ENCODE data around the gene EFCAB5.
"Not testable (repeated sequence)": the region's sequence is repeated elsewhere in the genome, so short reads cannot be mapped to it uniquely, and the experiment has no call there.

Gene EFCAB5

GRCh38 chr17:30005709-30006320 lies 64.4 kb downstream of the EFCAB5 start:
- DNase-seq (ENCODE audit: low spot score): no peak

- not testable (repeated sequence) for DNase-seq (ENCODE audit: low spot score)
Observed at GRCh38 chr17:30011934-30012333, 70.5 kb downstream of the EFCAB5 start.

- DNase-seq (ENCODE audit: low spot score): peak; percentile 45
Observed at GRCh38 chr17:30021708-30022317, 80.4 kb downstream of the EFCAB5 start.

GRCh38 chr17:30025325-30025724 lies 83.9 kb downstream of the EFCAB5 start:
- DNase-seq (ENCODE audit: low spot score): not testable (repeated sequence)

GRCh38 chr17:30027676-30028075 lies 86.2 kb downstream of the EFCAB5 start:
- DNase-seq (ENCODE audit: low spot score): no peak

GRCh38 chr17:30031214-30031869 lies 89.9 kb downstream of the EFCAB5 start:
- no peak for DNase-seq (ENCODE audit: low spot score)

- DNase-seq (ENCODE audit: low spot score): no peak
Observed at GRCh38 chr17:30035369-30035768, 93.9 kb downstream of the EFCAB5 start.

GRCh38 chr17:30040719-30041518 lies 99.5 kb downstream of the EFCAB5 start:
- peak; percentile 12 for DNase-seq (ENCODE audit: low spot score)

- no peak for DNase-seq (ENCODE audit: low spot score)
Observed at GRCh38 chr17:30041551-30041950, 100.1 kb downstream of the EFCAB5 start.

- no peak for DNase-seq (ENCODE audit: low spot score)
Observed at GRCh38 chr17:30062372-30062771, 120.9 kb downstream of the EFCAB5 start.

- DNase-seq (ENCODE audit: low spot score): no peak
Observed at GRCh38 chr17:30064738-30065137, 123.3 kb downstream of the EFCAB5 start.

- DNase-seq (ENCODE audit: low spot score): no peak
Observed at GRCh38 chr17:30068465-30068864, 127.0 kb downstream of the EFCAB5 start.

- no peak for DNase-seq (ENCODE audit: low spot score)
Observed at GRCh38 chr17:30074254-30074653, 132.8 kb downstream of the EFCAB5 start.

GRCh38 chr17:30074730-30075129 lies 133.3 kb downstream of the EFCAB5 start:
- DNase-seq (ENCODE audit: low spot score): no peak

GRCh38 chr17:30082773-30083172 lies 141.3 kb downstream of the EFCAB5 start:
- no peak for DNase-seq (ENCODE audit: low spot score)

- DNase-seq (ENCODE audit: low spot score): no peak
Observed at GRCh38 chr17:30084788-30085187, 143.4 kb downstream of the EFCAB5 start.

GRCh38 chr17:30086896-30087295 lies 145.5 kb downstream of the EFCAB5 start:
- no peak for DNase-seq (ENCODE audit: low spot score)

- not testable (repeated sequence) for DNase-seq (ENCODE audit: low spot score)
Observed at GRCh38 chr17:30087431-30087830, 146.0 kb downstream of the EFCAB5 start.

GRCh38 chr17:30091121-30091670 lies 149.8 kb downstream of the EFCAB5 start:
- no peak for DNase-seq (ENCODE audit: low spot score)

GRCh38 chr17:30091771-30092170 lies 150.3 kb downstream of the EFCAB5 start:
- no peak for DNase-seq (ENCODE audit: low spot score)

- no peak for DNase-seq (ENCODE audit: low spot score)
Observed at GRCh38 chr17:30092886-30093285, 151.5 kb downstream of the EFCAB5 start.

- peak; percentile 63 for DNase-seq (ENCODE audit: low spot score)
Observed at GRCh38 chr17:30093463-30094147, 152.2 kb downstream of the EFCAB5 start.
